CD4-positive, alpha-beta T cell treated with Interleukin-10 for 1 hour (primary cell): ENCODE data around the gene PGS1.
A peak's percentile ranks its signal among the peaks of the same experiment; 100 is the strongest.

Source experiments
- DNase-seq: peaks from one replicate; pipeline ENCODE4 v3.0.0-alpha.2; 2020

The PGS1 gene

DNA sequence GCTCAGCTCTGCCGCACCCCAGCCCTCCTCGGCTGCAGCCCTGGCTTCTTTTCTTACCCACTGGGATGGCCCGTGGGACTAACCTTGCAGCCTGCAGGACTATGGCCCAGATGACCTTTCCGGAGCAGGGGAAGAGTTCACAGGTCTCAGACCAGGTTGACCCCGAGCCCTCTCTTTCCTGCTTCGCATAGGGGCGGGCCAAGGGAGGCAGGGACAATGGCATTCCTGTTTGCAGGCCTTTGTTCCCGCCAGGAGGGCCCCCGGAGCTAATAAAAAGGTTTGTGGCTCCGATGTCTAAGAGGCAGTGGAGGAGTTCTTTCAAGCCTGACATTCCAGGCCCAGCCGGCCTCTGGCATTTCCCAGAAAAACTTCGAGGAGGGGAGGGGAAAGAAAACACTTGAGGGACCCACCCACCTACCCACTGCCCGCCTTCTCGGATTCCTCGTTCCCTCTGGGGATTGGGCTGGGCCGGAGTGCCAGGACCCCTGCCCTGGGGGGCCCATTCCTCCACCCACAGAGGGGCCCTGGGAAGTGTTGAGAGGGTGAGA, 12.8 kb upstream of the PGS1 start:
- DNase-seq, result no peak

- no peak for DNase-seq
Measured at GRCh38 chr17:78366109-78366848, 12.2 kb upstream of the PGS1 start.

DNA sequence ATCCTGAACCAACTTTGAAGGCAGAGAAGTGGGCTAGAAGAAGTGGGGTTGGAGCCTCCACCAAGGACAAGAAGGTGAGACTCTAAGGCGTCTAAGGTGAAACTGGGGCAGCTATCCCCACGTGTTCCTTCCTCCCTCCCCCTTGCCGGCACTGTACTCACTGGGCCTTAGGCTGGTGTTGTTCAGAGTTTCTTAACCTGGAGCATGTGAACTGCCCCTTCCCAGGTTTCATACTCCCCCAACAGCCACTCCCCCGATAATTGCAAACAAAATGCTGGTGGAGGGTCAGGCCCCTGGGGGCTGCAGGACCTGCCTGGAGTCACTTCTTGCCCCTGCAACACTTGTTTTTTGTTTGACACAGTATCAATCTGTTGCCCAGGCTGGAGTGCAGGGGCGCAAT, 11.3 kb upstream of the PGS1 start:
- DNase-seq, result no peak

DNA sequence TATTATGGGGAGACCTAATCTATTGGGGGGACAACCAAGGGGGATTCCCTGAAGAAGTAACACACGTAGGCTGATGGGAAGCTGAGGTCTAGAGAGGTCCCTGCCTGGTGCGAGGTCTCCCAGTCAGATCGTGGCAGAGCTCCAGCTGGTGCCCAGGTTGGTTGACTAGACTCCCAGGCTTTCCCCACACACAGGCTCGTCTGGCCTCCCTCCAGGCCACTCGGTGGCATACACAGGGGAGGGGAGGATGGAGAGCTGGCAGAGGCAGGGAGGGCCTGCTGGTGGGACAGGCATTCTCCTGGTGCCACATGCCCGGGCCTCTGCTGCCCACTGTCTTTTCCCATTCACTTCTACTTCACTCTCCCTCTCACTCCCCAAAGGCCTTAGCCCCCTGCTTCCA, 10.1 kb upstream of the PGS1 start:
- no peak for DNase-seq

DNA sequence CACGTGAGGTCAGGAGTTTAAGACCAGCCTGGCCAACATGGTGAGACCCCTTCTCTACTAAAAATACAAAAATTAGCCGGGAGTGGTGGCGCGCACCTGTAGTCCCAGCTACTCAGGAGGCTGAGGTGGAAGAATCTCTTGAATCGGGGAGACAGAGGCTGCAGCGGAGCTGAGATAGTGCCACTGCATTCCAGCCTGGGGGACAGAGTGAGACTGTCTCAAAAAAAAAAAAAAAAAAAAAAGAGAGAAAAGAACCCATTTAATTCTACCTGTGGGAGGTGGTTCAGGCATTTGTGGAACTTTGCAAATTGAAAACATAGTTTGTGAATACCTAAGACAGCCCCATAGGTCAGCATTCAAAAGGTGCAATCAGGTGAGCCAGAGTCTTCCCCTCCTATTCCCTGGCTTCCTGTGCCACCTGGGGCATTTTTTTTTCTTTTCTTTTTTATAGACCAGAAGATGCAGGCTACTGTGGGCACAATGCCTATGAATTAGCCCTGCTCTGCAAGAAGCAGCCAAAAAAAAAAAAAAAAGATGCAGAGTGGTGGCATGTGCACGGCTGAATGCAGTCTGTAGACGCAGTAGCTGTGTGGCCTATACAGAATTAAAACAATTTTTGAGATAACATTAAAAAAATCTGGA, 9.5 kb upstream of the PGS1 start:
- no peak for DNase-seq

GRCh38 chr17:78369791-78370381, 8.6 kb upstream of the PGS1 start:
- no peak for DNase-seq

GRCh38 chr17:78371056-78371455, 7.4 kb upstream of the PGS1 start:
- no peak for DNase-seq

DNA sequence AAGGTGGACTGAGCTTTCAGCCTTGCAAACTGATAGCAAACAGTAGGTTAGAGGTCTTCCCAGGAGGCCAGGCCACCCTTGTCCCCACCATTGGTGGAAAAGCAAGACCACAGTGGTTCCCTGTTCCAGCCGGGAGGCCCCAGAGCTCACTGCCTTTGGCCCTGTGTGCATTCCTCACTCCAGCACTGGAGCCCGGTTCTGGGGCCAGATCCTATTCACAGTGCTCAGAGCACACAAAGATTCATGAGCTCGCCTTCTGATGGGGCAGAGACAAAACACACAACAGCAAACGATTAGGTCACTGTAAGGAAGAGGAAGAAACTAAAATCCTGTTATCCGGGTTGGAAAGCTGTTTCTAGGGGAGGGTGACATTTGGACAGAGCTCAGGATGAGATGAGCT, 5.6 kb upstream of the PGS1 start:
- no peak for DNase-seq

DNA sequence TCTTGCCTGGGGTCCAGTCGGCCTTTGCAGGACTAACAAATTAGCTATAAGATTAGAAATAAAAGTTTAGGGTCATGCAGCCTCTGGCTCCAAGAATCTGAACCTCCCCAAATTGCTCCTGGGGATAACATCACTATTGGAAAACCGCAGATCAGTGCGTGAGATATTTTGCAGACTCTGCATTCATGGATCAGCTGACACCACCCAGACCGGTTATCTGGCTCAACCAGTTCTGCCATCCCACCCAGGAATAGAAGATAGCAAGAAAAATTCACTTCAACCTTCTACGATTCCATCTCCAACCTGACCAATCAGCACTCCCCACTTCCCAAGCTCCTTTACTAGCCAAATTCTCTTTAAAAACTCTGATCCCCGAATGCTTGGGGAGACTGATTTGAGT, 4.3 kb upstream of the PGS1 start:
- no peak for DNase-seq

GRCh38 chr17:78374631-78375274, 3.7 kb upstream of the PGS1 start:
- DNase-seq, result no peak

GRCh38 chr17:78375401-78376151, 2.9 kb upstream of the PGS1 start:
- DNase-seq, result no peak

DNA sequence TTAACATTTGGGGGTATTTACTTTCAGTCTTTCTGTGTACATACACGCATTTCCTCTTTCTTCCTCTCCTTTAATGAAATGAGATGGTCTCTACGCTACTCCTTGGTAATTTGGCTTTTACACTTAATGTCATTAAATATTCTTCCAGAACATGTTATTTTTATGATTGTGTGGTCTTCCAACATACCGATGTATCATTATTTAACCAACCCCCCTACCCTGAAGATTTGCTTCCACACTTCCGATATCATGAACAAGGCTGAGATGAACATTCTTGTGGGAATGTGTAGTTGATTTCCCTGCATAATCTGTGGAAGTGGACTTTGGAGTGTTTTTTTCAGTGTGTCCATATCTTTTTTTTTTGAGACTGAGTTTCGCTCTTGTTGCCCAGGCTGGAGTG, 2.3 kb upstream of the PGS1 start:
- no peak for DNase-seq

- no peak for DNase-seq
Measured at GRCh38 chr17:78377858-78378224, 608 bp upstream of the PGS1 start.

DNA sequence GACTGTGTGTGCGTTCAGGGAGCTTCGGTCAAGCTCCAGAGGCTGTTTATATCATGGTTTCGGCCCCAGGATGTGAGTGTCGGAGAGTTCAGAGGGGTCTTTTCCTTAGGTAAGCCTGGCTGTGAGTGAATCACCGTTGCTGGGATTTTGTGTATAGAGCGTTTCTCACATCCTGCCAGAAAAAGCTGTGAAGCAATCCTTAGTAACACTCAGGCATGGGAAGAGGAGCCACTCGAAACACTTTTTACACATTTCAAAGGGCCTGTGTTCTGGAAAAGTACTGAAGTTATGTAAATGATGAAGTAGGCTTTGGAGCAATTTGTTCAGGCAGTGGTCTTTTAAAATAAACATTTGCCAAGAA, 662 bp downstream of the PGS1 start:
- DNase-seq, result no peak

DNA sequence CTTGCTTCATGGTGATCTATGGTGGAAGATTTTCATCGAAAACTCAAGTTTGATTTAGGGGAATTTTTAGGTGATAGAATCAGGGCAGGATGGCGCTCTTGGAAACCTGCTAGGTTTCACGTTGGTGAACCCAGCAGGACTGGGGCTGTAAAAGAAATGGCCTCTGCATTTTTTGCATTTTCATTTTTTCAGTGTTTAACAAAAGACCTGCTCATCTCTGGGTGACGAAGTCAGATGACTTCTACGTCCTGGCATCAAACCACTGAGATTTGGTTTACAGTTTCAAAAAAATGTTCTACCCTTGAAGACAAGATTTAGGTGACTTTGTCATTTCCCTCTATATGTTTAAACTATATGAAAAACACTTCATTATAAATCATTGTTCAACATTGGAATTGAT, 1.9 kb downstream of the PGS1 start:
- DNase-seq, result no peak

DNA sequence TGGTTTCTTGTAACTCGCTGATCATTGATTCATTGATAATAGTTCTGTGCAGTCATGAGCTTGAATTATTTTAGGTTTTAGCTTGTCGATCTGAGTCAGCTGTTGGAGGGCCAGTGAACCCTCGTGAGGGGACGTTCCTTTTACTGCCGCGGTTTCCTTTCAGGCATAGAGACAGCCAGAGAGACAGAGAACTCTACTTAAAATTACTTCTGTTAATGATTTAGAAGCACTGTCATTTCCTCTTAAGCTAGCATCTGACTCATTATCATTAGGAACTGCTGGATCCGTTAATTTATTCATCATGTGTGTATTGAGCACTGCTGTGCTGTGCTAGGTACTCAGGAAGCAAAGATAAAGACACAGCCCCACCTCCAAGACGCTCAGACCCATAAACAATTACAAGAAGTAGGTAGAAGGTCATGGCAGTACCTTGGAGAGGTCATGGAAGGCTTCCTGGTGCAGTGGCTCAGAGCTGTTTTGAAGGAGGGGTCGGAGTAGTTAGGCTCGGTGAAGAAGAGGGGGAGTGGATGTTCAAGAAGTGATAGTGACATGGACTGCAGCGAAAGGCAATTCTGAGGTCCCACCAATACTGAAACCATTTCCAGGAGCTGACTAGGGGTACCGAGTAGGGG, 3.3 kb downstream of the PGS1 start:
- DNase-seq, result peak; percentile 73

- DNase-seq, result peak; percentile 45
Measured at GRCh38 chr17:78383725-78384471, 5.4 kb downstream of the PGS1 start.

DNA sequence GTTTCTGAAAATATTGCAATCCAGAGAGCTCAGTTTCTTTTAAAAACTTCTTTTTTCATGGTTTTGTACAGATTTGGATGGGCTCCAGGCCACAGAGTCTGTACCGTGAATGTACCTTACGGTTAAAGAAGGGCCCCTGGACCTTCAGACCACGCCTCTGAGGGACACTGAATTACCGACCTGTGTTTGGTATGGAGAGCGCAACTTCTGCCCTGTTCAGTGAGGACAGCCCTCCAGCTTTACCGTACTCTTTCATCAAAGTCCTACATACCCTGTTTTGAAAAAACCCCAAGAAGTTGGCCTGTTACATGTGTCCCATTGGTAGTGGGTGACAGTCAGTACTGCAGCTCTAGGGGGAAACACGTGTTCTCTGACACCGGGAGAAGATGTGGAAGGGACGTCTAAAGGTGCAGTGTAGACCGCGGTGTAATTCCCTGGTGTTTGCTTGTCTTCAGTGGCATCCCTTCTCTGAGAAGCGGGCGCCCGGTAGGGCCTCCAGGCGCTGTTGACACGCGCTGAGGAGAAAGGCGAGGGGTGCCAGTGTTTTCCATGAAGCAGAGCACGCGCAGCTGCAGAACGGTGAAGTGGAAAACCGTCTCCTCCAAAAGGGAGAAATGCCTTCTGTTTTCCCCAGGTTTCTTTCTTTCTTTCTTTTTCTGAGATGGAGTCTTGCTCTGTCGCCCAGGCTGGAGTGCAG, 6.2 kb downstream of the PGS1 start:
- DNase-seq, result no peak

DNA sequence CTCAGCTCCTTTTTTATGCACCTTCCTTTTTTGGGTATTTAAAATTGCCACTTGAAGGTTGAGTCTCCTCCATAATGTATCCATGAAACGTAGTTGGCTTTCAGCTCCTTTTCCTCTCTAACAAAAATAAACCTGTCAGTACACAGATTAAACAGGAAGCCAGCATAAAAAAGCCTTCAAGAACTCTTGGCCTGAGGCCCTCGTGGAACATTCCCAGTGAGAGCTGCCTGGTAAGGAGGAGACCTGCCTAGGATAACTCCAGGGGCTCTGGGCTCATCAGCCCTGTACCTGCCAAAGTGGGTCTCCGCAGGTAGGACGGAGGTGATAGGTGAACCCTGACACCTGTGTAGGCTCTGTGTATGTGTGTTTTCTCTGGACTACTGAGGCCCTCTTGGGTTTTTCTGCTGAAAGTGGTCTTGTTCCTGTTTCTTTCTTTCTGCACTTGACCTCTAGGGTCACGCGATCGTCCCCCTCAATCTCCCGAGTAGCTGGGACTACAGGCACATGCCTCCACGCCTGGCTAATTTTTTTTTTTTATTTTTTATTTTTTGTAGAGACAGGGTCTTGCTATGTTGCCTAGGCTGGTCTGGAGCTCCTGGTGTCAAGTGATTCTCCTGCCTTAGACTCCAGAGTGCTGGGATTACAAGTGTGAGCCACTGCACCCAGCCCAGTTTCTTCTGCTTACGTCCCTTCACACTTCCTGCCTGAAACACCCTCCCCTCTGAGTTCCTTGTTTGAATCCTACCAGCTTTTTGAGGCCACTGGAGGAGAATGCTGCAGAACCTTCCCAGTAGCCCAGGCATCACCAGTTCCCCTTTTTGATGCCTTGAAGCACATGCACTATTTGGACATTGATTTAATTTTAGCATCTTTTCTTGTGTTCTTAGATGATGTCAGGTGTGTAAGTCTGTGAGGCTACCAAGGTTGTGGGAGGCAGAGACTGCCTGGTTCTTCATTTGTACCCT, 9.8 kb downstream of the PGS1 start:
- DNase-seq, result peak; percentile 35
